HG03108 (cell line): Measurements from ENCODE around the gene YAE1.
"Not testable (repeated sequence)": the region's sequence is repeated elsewhere in the genome, so short reads cannot be mapped to it uniquely, and the experiment has no call there.

Source experiments
- ATAC-seq: cut with Tn5 transposase; IDR thresholded peaks from one replicate; pipeline ENCODE4 v1.9.1; 2021; ENCODE audit warnings: moderate library complexity; ENCODE audit not compliant: unreplicated experiment

Gene YAE1

GRCh38 chr7:39566023-39566921 lies at the start of gene YAE1:
Gene YAE1, plus strand, starts transcription at chr7:39566404. Its CDS starts 15 bp downstream, at chr7:39566419.
- peak; percentile 98 for ATAC-seq

GRCh38 chr7:39516498-39516897 lies 49.7 kb upstream of the YAE1 start:
- no peak for ATAC-seq

GRCh38 chr7:39517240-39517639 lies 49.0 kb upstream of the YAE1 start:
- ATAC-seq, result no peak

GRCh38 chr7:39525926-39526325 lies 40.3 kb upstream of the YAE1 start:
- no peak for ATAC-seq

GRCh38 chr7:39526666-39527065 lies 39.5 kb upstream of the YAE1 start:
- no peak for ATAC-seq

GRCh38 chr7:39527296-39527695 lies 38.9 kb upstream of the YAE1 start:
- no peak for ATAC-seq

- ATAC-seq, result no peak
These were observed 38.3 kb upstream of the YAE1 start for GRCh38 chr7:39527951-39528350.

GRCh38 chr7:39528849-39529248 lies 37.4 kb upstream of the YAE1 start:
- ATAC-seq, result no peak

- ATAC-seq, result no peak
These were observed 36.6 kb upstream of the YAE1 start for GRCh38 chr7:39529582-39529981.

GRCh38 chr7:39530971-39531370 lies 35.2 kb upstream of the YAE1 start:
- ATAC-seq, result no peak

GRCh38 chr7:39531818-39532217 lies 34.4 kb upstream of the YAE1 start:
- no peak for ATAC-seq

GRCh38 chr7:39532832-39533231 lies 33.4 kb upstream of the YAE1 start:
- no peak for ATAC-seq

GRCh38 chr7:39534599-39534998 lies 31.6 kb upstream of the YAE1 start:
- no peak for ATAC-seq

GRCh38 chr7:39535064-39535463 lies 31.1 kb upstream of the YAE1 start:
- ATAC-seq, result no peak

- ATAC-seq, result no peak
These were observed 30.5 kb upstream of the YAE1 start for GRCh38 chr7:39535720-39536119.

GRCh38 chr7:39536951-39537350 lies 29.3 kb upstream of the YAE1 start:
- ATAC-seq, result no peak

- ATAC-seq, result no peak
These were observed 26.4 kb upstream of the YAE1 start for GRCh38 chr7:39539816-39540215.

GRCh38 chr7:39540320-39540719 lies 25.9 kb upstream of the YAE1 start:
- ATAC-seq, result no peak

- ATAC-seq, result no peak
These were observed 24.7 kb upstream of the YAE1 start for GRCh38 chr7:39541511-39541910.

GRCh38 chr7:39544774-39545173 lies 21.4 kb upstream of the YAE1 start:
- not testable (repeated sequence) for ATAC-seq

- no peak for ATAC-seq
These were observed 18.9 kb upstream of the YAE1 start for GRCh38 chr7:39547336-39547735.

GRCh38 chr7:39550411-39550810 lies 15.8 kb upstream of the YAE1 start:
- ATAC-seq, result no peak

GRCh38 chr7:39553436-39553835 lies 12.8 kb upstream of the YAE1 start:
- ATAC-seq, result no peak
